ENCODE data around the gene TP73. TPM values are rescaled to one million over a fixed set of nuclear protein-coding genes. Genes with fewer than 3 reads are reported as not detected.

The TP73 gene
- total and polyA plus RNA-seq, 4 experiments from 2014 or later = 0.15 to 0.17 TPM; not detected in 2

GRCh38 chr1:3669971-3670431, 17.7 kb downstream of the TP73 start:
- DNase-seq = no peak
- H3K27ac ChIP-seq (ENCODE audit: low read depth, low read length) = no peak overlapping the region
- CTCF ChIA-PET (ENCODE audit: partially characterized antibody) = no interaction called here
- Mint-ChIP-seq H3K9me3 (peaks cover 0 to 3% (median 0%) of the 10 kb centered on the region in 8 donors), H3K36me3 (no peaks in the 10 kb centered on the region), H3K4me1 (peaks cover 3 to 9% (median 5%) of the 10 kb centered on the region in 4 donors), H3K4me3 (no peak overlapping the region), H3K27ac (no peak overlapping the region), H3K27me3 (peaks cover 4 to 9% of the 10 kb centered on the region in 2 donors)
- POLR2A ChIA-PET (ENCODE audit: partially characterized antibody) = no interaction called here
- H3K27me3 ChIP-seq (ENCODE audit: insufficient read depth, low read length) = no peaks in the 10 kb centered on the region
- H3K36me3 ChIP-seq (ENCODE audit: insufficient read depth, low read length) = no peaks in the 10 kb centered on the region
- no peaks in the 10 kb centered on the region for H3K9me3 ChIP-seq (ENCODE audit: control insufficient read depth in 1 of 2, low read length in 2 of 2)
- intact Hi-C loops (cut with micrococcal nuclease) = no loop called here
- no peak overlapping the region for H3K4me3 ChIP-seq (ENCODE audit: low read length in 2 of 2)
- H3K4me1 ChIP-seq (ENCODE audit: insufficient read depth, low read length) = no peaks in the 10 kb centered on the region

GRCh38 chr1:3670823-3671265, 18.5 kb downstream of the TP73 start:
- Histone ChIP-seq H3K27ac (ENCODE audit: low read depth, low read length) (no peak overlapping the region), H3K36me3 (ENCODE audit: insufficient read depth, low read length) (no peaks in the 10 kb centered on the region), H3K4me3 (ENCODE audit: low read length in 2 of 2) (no peak overlapping the region), H3K9me3 (ENCODE audit: control insufficient read depth in 1 of 2, low read length in 2 of 2) (no peaks in the 10 kb centered on the region), H3K4me1 (ENCODE audit: insufficient read depth, low read length) (no peaks in the 10 kb centered on the region), H3K27me3 (ENCODE audit: insufficient read depth, low read length) (no peaks in the 10 kb centered on the region)
- Mint-ChIP-seq H3K27ac (no peak overlapping the region), H3K9me3 (peaks cover 0 to 3% (median 0%) of the 10 kb centered on the region in 8 donors), H3K4me1 (peaks cover 3 to 9% (median 5%) of the 10 kb centered on the region in 4 donors), H3K36me3 (no peaks in the 10 kb centered on the region), H3K27me3 (peaks cover 3 to 9% of the 10 kb centered on the region in 2 donors), H3K4me3 (no peak overlapping the region)
- DNase-seq = no peak
- intact Hi-C loops (cut with micrococcal nuclease) = no loop called here
- POLR2A ChIA-PET (ENCODE audit: partially characterized antibody) = no interaction called here
- CTCF ChIA-PET (ENCODE audit: partially characterized antibody) = no interaction called here

GRCh38 chr1:3671371-3672180, 19.3 kb downstream of the TP73 start:
- Histone ChIP-seq H3K27me3 (ENCODE audit: insufficient read depth, low read length) (no peaks in the 10 kb centered on the region), H3K4me1 (ENCODE audit: insufficient read depth, low read length) (no peaks in the 10 kb centered on the region)
- POLR2A ChIA-PET (ENCODE audit: partially characterized antibody) = no interaction called here

GRCh38 chr1:3672231-3672970, 20.1 kb downstream of the TP73 start:
- no peaks in the 10 kb centered on the region for H3K36me3 ChIP-seq (ENCODE audit: insufficient read depth, low read length)
- DNase-seq = peak in 1 of 5 donors; percentile 32
- Mint-ChIP-seq H3K27ac (no peak overlapping the region), H3K4me1 (peaks cover 3 to 13% (median 8%) of the 10 kb centered on the region in 4 donors), H3K36me3 (no peaks in the 10 kb centered on the region), H3K4me3 (no peak overlapping the region), H3K27me3 (peaks cover 1 to 7% of the 10 kb centered on the region in 2 donors), H3K9me3 (peaks cover 0 to 3% (median 0%) of the 10 kb centered on the region in 8 donors)
- H3K9me3 ChIP-seq (ENCODE audit: control insufficient read depth in 1 of 2, low read length in 2 of 2) = no peaks in the 10 kb centered on the region
- H3K4me1 ChIP-seq (ENCODE audit: insufficient read depth, low read length) = peaks cover 6% of the 10 kb centered on the region
- H3K4me3 ChIP-seq (ENCODE audit: low read length in 2 of 2) = no peak overlapping the region
- ChIA-PET POLR2A (ENCODE audit: partially characterized antibody) (no interaction called here), CTCF (ENCODE audit: partially characterized antibody) (no interaction called here)
- H3K27me3 ChIP-seq (ENCODE audit: insufficient read depth, low read length) = no peaks in the 10 kb centered on the region
- intact Hi-C loops (cut with micrococcal nuclease) = no loop called here
- H3K27ac ChIP-seq (ENCODE audit: low read depth, low read length) = no peak overlapping the region

More at GRCh38 chr1:3671371-3672180, 19.3 kb downstream of the TP73 start:
- intact Hi-C loops (cut with micrococcal nuclease) = no loop called here
- CTCF ChIA-PET (ENCODE audit: partially characterized antibody) = no interaction called here
- peak in 1 of 5 donors; percentile 7 for DNase-seq
- Mint-ChIP-seq H3K4me3 (no peak overlapping the region), H3K27ac (no peak overlapping the region), H3K9me3 (peaks cover 0 to 3% (median 0%) of the 10 kb centered on the region in 8 donors), H3K27me3 (peaks cover 1 to 9% of the 10 kb centered on the region in 2 donors), H3K36me3 (no peaks in the 10 kb centered on the region), H3K4me1 (peaks cover 3 to 9% (median 5%) of the 10 kb centered on the region in 4 donors)
- no peaks in the 10 kb centered on the region for H3K36me3 ChIP-seq (ENCODE audit: insufficient read depth, low read length)
- no peak overlapping the region for H3K27ac ChIP-seq (ENCODE audit: low read depth, low read length)
- no peak overlapping the region for H3K4me3 ChIP-seq (ENCODE audit: low read length in 2 of 2)
- H3K9me3 ChIP-seq (ENCODE audit: control insufficient read depth in 1 of 2, low read length in 2 of 2) = no peaks in the 10 kb centered on the region

GRCh38 chr1:3672971-3673361, 20.6 kb downstream of the TP73 start:
- H3K4me3 Mint-ChIP-seq = peak overlapping the region in 4 of 8 donors; percentile 11 to 58 (median 39)
- Histone ChIP-seq H3K4me3 (ENCODE audit: low read length in 2 of 2) (no peak overlapping the region), H3K4me1 (ENCODE audit: insufficient read depth, low read length) (peaks cover 11% of the 10 kb centered on the region)

GRCh38 chr1:3673381-3674099, 21.2 kb downstream of the TP73 start:
- H3K27ac Mint-ChIP-seq = peak overlapping the region in 5 of 7 donors; percentile 6 to 80 (median 71)
- intact Hi-C loops (cut with micrococcal nuclease) = no loop called here
- CTCF ChIA-PET (ENCODE audit: partially characterized antibody) = no interaction called here

More at GRCh38 chr1:3672971-3673361, 20.6 kb downstream of the TP73 start:
- intact Hi-C loops (cut with micrococcal nuclease) = no loop called here
- peaks cover 0 to 5% (median 0%) of the 10 kb centered on the region in 8 donors for H3K9me3 Mint-ChIP-seq
- peaks cover 1 to 7% of the 10 kb centered on the region in 2 donors for H3K27me3 Mint-ChIP-seq
- peaks cover 3 to 18% (median 11%) of the 10 kb centered on the region in 4 donors for H3K4me1 Mint-ChIP-seq
- no peaks in the 10 kb centered on the region for H3K36me3 ChIP-seq (ENCODE audit: insufficient read depth, low read length)
- no peaks in the 10 kb centered on the region for H3K27me3 ChIP-seq (ENCODE audit: insufficient read depth, low read length)
- H3K36me3 Mint-ChIP-seq = no peaks in the 10 kb centered on the region
- no peaks in the 10 kb centered on the region for H3K9me3 ChIP-seq (ENCODE audit: control insufficient read depth in 1 of 2, low read length in 2 of 2)
- H3K27ac Mint-ChIP-seq = peak overlapping the region in 2 of 7 donors; percentile 63 to 80
- ChIA-PET POLR2A (ENCODE audit: partially characterized antibody) (no interaction called here), CTCF (ENCODE audit: partially characterized antibody) (no interaction called here)
- no peak for DNase-seq
- no peak overlapping the region for H3K27ac ChIP-seq (ENCODE audit: low read depth, low read length)

More at GRCh38 chr1:3673381-3674099, 21.2 kb downstream of the TP73 start:
- Histone ChIP-seq H3K27me3 (ENCODE audit: insufficient read depth, low read length) (no peaks in the 10 kb centered on the region), H3K4me1 (ENCODE audit: insufficient read depth, low read length) (peaks cover 11% of the 10 kb centered on the region), H3K36me3 (ENCODE audit: insufficient read depth, low read length) (no peaks in the 10 kb centered on the region), H3K4me3 (ENCODE audit: low read length in 2 of 2) (no peak overlapping the region), H3K27ac (ENCODE audit: low read depth, low read length) (no peak overlapping the region), H3K9me3 (ENCODE audit: control insufficient read depth in 1 of 2, low read length in 2 of 2) (no peaks in the 10 kb centered on the region)
- peaks cover 0 to 3% (median 0%) of the 10 kb centered on the region in 8 donors for H3K9me3 Mint-ChIP-seq
- POLR2A ChIA-PET (ENCODE audit: partially characterized antibody) = no interaction called here
- peak overlapping the region in 6 of 8 donors; percentile 21 to 58 (median 42) for H3K4me3 Mint-ChIP-seq
- DNase-seq = peak in 1 of 5 donors; percentile 34
- H3K36me3 Mint-ChIP-seq = no peaks in the 10 kb centered on the region
- peaks cover 3 to 21% (median 11%) of the 10 kb centered on the region in 4 donors for H3K4me1 Mint-ChIP-seq
- H3K27me3 Mint-ChIP-seq = peaks cover 1 to 7% of the 10 kb centered on the region in 2 donors

Measured in CD4-positive, alpha-beta memory T cell (primary cell).